NT2/D1 (cell line): ENCODE measurements around the gene ME1.

Source experiments
- SUZ12 ChIP-seq: IDR thresholded peaks from 2 replicates; pipeline ENCODE4 v1.6.1; 2011; ENCODE audit not compliant: insufficient read length, insufficient read depth; ENCODE audit errors: extremely low read depth
- YY1 ChIP-seq: IDR thresholded peaks from 2 replicates; pipeline ENCODE4 v1.6.1; 2011; ENCODE audit not compliant: insufficient read length, insufficient read depth
- ZNF274 ChIP-seq: IDR thresholded peaks from 2 replicates; pipeline ENCODE4 v1.6.1; 2011; ENCODE audit warnings: mild to moderate bottlenecking, low read depth, low read length

- TF ChIP-seq ZNF274 (no peak), SUZ12 (no peak), YY1 (no peak)
Measured at GRCh38 chr6:83198486-83199172, 232.2 kb downstream of the ME1 start.
